22Rv1 (cell line): ENCODE measurements around the gene CCDC74B.
"Not testable (repeated sequence)": the region's sequence is repeated elsewhere in the genome, so short reads cannot be mapped to it uniquely, and the experiment has no call there.

Experiments used
- CTCF ChIP-seq: fragments of 450-650 bp; IDR thresholded peaks from 2 replicates; pipeline ENCODE4 v1.5.1; 2017; ENCODE audit warnings: mild to moderate bottlenecking
- ZFX ChIP-seq: fragments of 450-650 bp; IDR thresholded peaks from 2 replicates; pipeline ENCODE4 v1.6.1; 2017; ENCODE audit warnings: antibody characterized with exemption, borderline replicate concordance

- TF ChIP-seq CTCF, ZFX: not testable (repeated sequence)
Measured at GRCh38 chr2:130162486-130162885, 17.6 kb upstream of the CCDC74B start.
